Measurements from ENCODE around the gene NAP1L1.

NAP1L1 gene, protein sequence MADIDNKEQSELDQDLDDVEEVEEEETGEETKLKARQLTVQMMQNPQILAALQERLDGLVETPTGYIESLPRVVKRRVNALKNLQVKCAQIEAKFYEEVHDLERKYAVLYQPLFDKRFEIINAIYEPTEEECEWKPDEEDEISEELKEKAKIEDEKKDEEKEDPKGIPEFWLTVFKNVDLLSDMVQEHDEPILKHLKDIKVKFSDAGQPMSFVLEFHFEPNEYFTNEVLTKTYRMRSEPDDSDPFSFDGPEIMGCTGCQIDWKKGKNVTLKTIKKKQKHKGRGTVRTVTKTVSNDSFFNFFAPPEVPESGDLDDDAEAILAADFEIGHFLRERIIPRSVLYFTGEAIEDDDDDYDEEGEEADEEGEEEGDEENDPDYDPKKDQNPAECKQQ

DNA sequence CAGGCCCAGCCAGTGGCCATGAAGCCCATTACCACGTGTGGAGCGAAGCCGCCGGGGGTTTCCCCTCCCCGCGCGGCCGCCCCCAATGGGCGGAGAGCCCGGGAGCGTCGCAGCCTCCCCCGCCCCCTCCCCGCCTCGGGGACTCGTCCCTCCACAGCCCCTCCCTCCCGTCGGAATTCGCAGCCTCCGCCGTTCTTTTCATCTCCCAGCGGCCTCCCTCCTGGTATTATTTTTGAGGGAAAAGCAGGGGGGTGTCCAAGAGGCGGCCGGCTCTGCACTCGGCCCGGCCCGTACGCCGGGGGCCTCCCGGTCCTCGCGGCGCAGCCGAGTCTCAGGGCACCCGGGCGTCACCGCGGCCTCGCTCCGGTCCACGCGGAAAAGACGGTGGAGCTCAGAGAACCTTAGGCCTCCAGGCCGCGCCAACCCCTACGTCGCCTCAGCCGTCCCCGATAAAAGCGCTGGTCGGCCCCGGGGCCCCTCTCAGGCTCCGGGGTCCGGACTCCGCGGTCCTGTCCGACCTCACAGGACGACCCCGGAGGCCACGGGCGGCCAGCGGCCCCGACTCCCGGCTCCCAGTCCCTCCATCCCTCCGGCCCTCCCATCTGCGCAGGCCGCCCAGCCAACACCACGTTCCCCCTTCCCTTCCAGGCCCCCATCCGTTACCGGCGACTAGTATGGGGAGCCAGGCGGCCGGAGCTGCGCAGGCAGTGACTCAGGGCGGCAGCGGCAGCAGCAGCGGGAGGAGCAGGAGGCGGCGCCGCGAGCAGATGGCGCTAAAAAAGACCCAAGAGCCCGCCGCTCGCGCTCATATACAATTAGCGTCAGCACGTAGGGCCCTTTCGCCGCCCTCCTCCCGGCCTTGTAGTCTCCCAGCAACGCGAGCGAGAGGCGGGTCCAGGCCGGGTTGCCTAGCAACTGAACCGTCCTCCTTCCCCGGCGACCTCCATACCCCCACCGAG, at the start of gene NAP1L1:
Gene NAP1L1, minus strand, starts transcription at position 782 of the 959 bp plus-strand sequence. CDS start 10,466 bp downstream, outside the sequence.
- peak within 1 kb of the TSS; percentile 94 for H2AFZ ChIP-seq (ENCODE audit: low read depth, low read length)
- peak within 1 kb of the TSS; percentile 87 for H3K4me2 ChIP-seq (ENCODE audit: insufficient read depth, low read length)
- TF ChIP-seq, protein P1, sequence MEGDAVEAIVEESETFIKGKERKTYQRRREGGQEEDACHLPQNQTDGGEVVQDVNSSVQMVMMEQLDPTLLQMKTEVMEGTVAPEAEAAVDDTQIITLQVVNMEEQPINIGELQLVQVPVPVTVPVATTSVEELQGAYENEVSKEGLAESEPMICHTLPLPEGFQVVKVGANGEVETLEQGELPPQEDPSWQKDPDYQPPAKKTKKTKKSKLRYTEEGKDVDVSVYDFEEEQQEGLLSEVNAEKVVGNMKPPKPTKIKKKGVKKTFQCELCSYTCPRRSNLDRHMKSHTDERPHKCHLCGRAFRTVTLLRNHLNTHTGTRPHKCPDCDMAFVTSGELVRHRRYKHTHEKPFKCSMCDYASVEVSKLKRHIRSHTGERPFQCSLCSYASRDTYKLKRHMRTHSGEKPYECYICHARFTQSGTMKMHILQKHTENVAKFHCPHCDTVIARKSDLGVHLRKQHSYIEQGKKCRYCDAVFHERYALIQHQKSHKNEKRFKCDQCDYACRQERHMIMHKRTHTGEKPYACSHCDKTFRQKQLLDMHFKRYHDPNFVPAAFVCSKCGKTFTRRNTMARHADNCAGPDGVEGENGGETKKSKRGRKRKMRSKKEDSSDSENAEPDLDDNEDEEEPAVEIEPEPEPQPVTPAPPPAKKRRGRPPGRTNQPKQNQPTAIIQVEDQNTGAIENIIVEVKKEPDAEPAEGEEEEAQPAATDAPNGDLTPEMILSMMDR (IDR thresholded peaks at IDR 0.05; ENCODE audit: borderline replicate concordance, extremely low read depth, low read length, poor library complexity, severe bottlenecking), result no peak
- no peak for TF ChIP-seq EZH2 (IDR thresholded peaks at IDR 0.05; ENCODE audit: borderline replicate concordance, low read depth, low read length, severe bottlenecking)
- ATAC-seq (ENCODE audit: insufficient read depth, low read depth), result peak; percentile 84
- H3K9me3 ChIP-seq (ENCODE audit: insufficient read depth, low read length, severe bottlenecking), result no peaks in the 10 kb centered on the region
- peak within 1 kb of the TSS; percentile 75 to 85 for H3K4me3 ChIP-seq (ENCODE audit: low read depth in 1 of 2, low read length in 2 of 2)
- no peaks in the 10 kb centered on the region for H3K27me3 ChIP-seq (ENCODE audit: insufficient read depth, low read length, poor library complexity)
- H4K20me1 ChIP-seq (ENCODE audit: insufficient read depth, low read length), result peaks cover 46% of the 10 kb centered on the region
- H3K79me2 ChIP-seq (ENCODE audit: insufficient read depth, low read length), result peaks cover 52% of the 10 kb centered on the region
- H3K4me1 ChIP-seq (ENCODE audit: insufficient read depth, low read length), result peaks cover 59% of the 10 kb centered on the region
- peak; percentile 98 for DNase-seq
- peak within 1 kb of the TSS; percentile 83 for H3K27ac ChIP-seq (ENCODE audit: low read length)
- H3K36me3 ChIP-seq (ENCODE audit: insufficient read depth, low read length), result peaks cover 24% of the 10 kb centered on the region
- peak within 1 kb of the TSS; percentile 98 for H3K9ac ChIP-seq (ENCODE audit: low read depth, low read length)

DNA sequence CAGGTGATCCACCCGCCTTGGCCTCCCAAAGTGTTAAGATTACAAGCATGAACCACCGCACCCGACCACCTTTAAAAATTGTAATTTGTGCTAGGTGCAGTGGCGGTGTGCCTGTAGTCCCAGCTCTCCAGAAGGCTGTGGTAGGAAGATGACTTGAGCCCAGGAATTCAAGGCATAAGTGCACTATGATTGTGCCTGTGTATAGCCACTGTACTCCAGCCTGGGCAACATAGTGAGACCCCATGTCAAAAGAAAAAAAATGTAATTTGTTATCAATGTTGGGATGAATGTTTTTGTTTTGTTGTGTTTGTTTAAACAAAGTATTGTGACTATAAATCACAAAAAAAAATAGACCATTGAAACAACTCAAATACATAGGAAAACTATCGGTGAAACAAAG, 43.1 kb upstream of the NAP1L1 start:
- H3K27me3 ChIP-seq (ENCODE audit: insufficient read depth, low read length, poor library complexity), result no peaks in the 10 kb centered on the region
- H3K27ac ChIP-seq (ENCODE audit: low read length), result no peak overlapping the region

DNA sequence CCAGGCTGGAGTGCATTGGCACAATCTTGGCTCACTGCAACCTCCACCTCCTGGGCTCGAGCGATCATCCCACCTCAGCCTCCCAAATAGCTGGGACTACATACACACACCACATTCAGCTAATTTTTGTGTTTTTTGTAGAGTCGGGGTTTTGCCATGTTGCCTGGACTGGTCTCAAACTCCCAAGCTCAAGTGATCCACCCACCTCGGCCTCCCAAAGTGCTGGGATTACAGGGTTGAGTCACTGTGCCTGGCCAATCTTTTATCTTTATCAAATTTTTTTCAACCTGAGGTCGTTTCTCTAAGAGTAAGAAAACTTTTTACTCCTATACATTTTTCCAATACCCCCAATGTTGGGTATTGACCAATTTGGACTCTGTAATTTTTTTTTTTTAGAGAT, 40.0 kb upstream of the NAP1L1 start:
- TF ChIP-seq, protein P1 (IDR thresholded peaks at IDR 0.05; ENCODE audit: borderline replicate concordance, extremely low read depth, low read length, poor library complexity, severe bottlenecking), result no peak
- TF ChIP-seq EZH2 (IDR thresholded peaks at IDR 0.05; ENCODE audit: borderline replicate concordance, low read depth, low read length, severe bottlenecking), result no peak
- no peaks in the 10 kb centered on the region for H3K79me2 ChIP-seq (ENCODE audit: insufficient read depth, low read length)
- H3K9me3 ChIP-seq (ENCODE audit: insufficient read depth, low read length, severe bottlenecking), result no peaks in the 10 kb centered on the region
- H3K27me3 ChIP-seq (ENCODE audit: insufficient read depth, low read length, poor library complexity), result no peaks in the 10 kb centered on the region
- DNase-seq (no peak), ATAC-seq (ENCODE audit: insufficient read depth, low read depth) (no peak)
- H3K9ac ChIP-seq (ENCODE audit: low read depth, low read length), result no peak overlapping the region
- no peaks in the 10 kb centered on the region for H3K4me1 ChIP-seq (ENCODE audit: insufficient read depth, low read length)
- H4K20me1 ChIP-seq (ENCODE audit: insufficient read depth, low read length), result no peaks in the 10 kb centered on the region
- no peak overlapping the region for H3K27ac ChIP-seq (ENCODE audit: low read length)
- H2AFZ ChIP-seq (ENCODE audit: low read depth, low read length), result no peak overlapping the region
- H3K36me3 ChIP-seq (ENCODE audit: insufficient read depth, low read length), result no peaks in the 10 kb centered on the region
- H3K4me3 ChIP-seq (ENCODE audit: low read depth in 1 of 2, low read length in 2 of 2), result no peak overlapping the region
- no peak overlapping the region for H3K4me2 ChIP-seq (ENCODE audit: insufficient read depth, low read length)

More for the DNA sequence above, 43.1 kb upstream of the NAP1L1 start:
- no peaks in the 10 kb centered on the region for H3K9me3 ChIP-seq (ENCODE audit: insufficient read depth, low read length, severe bottlenecking)
- no peak overlapping the region for H3K4me2 ChIP-seq (ENCODE audit: insufficient read depth, low read length)
- ATAC-seq (ENCODE audit: insufficient read depth, low read depth) (no peak), DNase-seq (no peak)
- no peaks in the 10 kb centered on the region for H3K79me2 ChIP-seq (ENCODE audit: insufficient read depth, low read length)
- H2AFZ ChIP-seq (ENCODE audit: low read depth, low read length), result no peak overlapping the region
- H3K36me3 ChIP-seq (ENCODE audit: insufficient read depth, low read length), result no peaks in the 10 kb centered on the region
- H3K4me1 ChIP-seq (ENCODE audit: insufficient read depth, low read length), result no peaks in the 10 kb centered on the region
- no peak overlapping the region for H3K4me3 ChIP-seq (ENCODE audit: low read depth in 1 of 2, low read length in 2 of 2)
- no peaks in the 10 kb centered on the region for H4K20me1 ChIP-seq (ENCODE audit: insufficient read depth, low read length)
- TF ChIP-seq, protein P1 (IDR thresholded peaks at IDR 0.05; ENCODE audit: borderline replicate concordance, extremely low read depth, low read length, poor library complexity, severe bottlenecking), result no peak
- TF ChIP-seq EZH2 (IDR thresholded peaks at IDR 0.05; ENCODE audit: borderline replicate concordance, low read depth, low read length, severe bottlenecking), result no peak
- no peak overlapping the region for H3K9ac ChIP-seq (ENCODE audit: low read depth, low read length)
